Stimulated activated CD8-positive, alpha-beta memory T cell treated with anti-CD3 and anti-CD28 coated beads, Interleukin-4, amount 100 ng/mL, for 4 hours (primary cell): ENCODE measurements around the gene DYNC1I1.

Source experiments
- DNase-seq, 2 donors: peaks; one replicate each; pipeline ENCODE4 v3.0.0-alpha.2; 2020; ENCODE audit warnings: low read depth in 2 of 2, low spot score in 1 of 2

Gene DYNC1I1

GRCh38 chr7:96016056-96016586 lies 243.8 kb downstream of the DYNC1I1 start:
- no peak for DNase-seq

- DNase-seq, result no peak
Observed at GRCh38 chr7:96016735-96017134, 244.4 kb downstream of the DYNC1I1 start.

GRCh38 chr7:96017877-96018276 lies 245.5 kb downstream of the DYNC1I1 start:
- DNase-seq, result no peak

- no peak for DNase-seq
Observed at GRCh38 chr7:96021568-96021967, 249.2 kb downstream of the DYNC1I1 start.

- DNase-seq, result no peak
Observed at GRCh38 chr7:96023387-96023786, 251.0 kb downstream of the DYNC1I1 start.

GRCh38 chr7:96026010-96026409 lies 253.7 kb downstream of the DYNC1I1 start:
- no peak for DNase-seq

GRCh38 chr7:96026611-96027010 lies 254.3 kb downstream of the DYNC1I1 start:
- no peak for DNase-seq

- DNase-seq, result no peak
Observed at GRCh38 chr7:96028729-96029128, 256.4 kb downstream of the DYNC1I1 start.

GRCh38 chr7:96033009-96033598 lies 260.8 kb downstream of the DYNC1I1 start:
- DNase-seq, result no peak

GRCh38 chr7:96034940-96035727 lies 262.8 kb downstream of the DYNC1I1 start:
- no peak for DNase-seq

- no peak for DNase-seq
Observed at GRCh38 chr7:96040250-96040772, 268.0 kb downstream of the DYNC1I1 start.

- DNase-seq, result no peak
Observed at GRCh38 chr7:96041171-96041570, 268.8 kb downstream of the DYNC1I1 start.

GRCh38 chr7:96045181-96045580 lies 272.8 kb downstream of the DYNC1I1 start:
- DNase-seq, result no peak

- DNase-seq, result no peak
Observed at GRCh38 chr7:96045919-96046318, 273.6 kb downstream of the DYNC1I1 start.

GRCh38 chr7:96052289-96052688 lies 279.9 kb downstream of the DYNC1I1 start:
- no peak for DNase-seq

- no peak for DNase-seq
Observed at GRCh38 chr7:96052860-96053470, 280.6 kb downstream of the DYNC1I1 start.

GRCh38 chr7:96055717-96056116 lies 283.4 kb downstream of the DYNC1I1 start:
- no peak for DNase-seq

- DNase-seq, result no peak
Observed at GRCh38 chr7:96059075-96059474, 286.7 kb downstream of the DYNC1I1 start.

- no peak for DNase-seq
Observed at GRCh38 chr7:96061009-96061408, 288.7 kb downstream of the DYNC1I1 start.

- no peak for DNase-seq
Observed at GRCh38 chr7:96061844-96062243, 289.5 kb downstream of the DYNC1I1 start.

- no peak for DNase-seq
Observed at GRCh38 chr7:96067321-96067720, 295.0 kb downstream of the DYNC1I1 start.

- DNase-seq, result no peak
Observed at GRCh38 chr7:96069401-96069800, 297.0 kb downstream of the DYNC1I1 start.
